Hypothalamus (tissue), 51 donors: ENCODE results near the gene CSAG2.

Experiments used
- DNase-seq, 51 donors: peaks; one replicate each; lab custom pipeline; 2025; lab: John Stamatoyannopoulos, UW

Gene CSAG2

GRCh38 chrX:152674135-152674534, 34.9 kb downstream of the CSAG2 start:
- DNase-seq = no peak

GRCh38 chrX:152663086-152663485, 46.0 kb downstream of the CSAG2 start:
- no peak for DNase-seq

GRCh38 chrX:152658302-152658701, 50.8 kb downstream of the CSAG2 start:
- no peak for DNase-seq
